GM12878 (cell line): ENCODE measurements around the gene SAC3D1. TPM values are rescaled to one million over a fixed set of nuclear protein-coding genes. Genes with fewer than 3 reads are reported as not detected.

ENCODE experiments used
- ATAC-seq: fragments of 200-7000 bp; cut with Tn5 transposase; 3 replicates; pipeline ENCODE4 v1.9.1; 2020; ENCODE audit warnings: mild to moderate bottlenecking, moderate library complexity
- BruUV-seq: library from RNA; stranded (reverse); fragments of 400-500 nt; replicated peaks from 2 replicates; lab custom pipeline; 2021; lab: Mats Ljungman, UMichigan
- CTCF ChIA-PET: fragments of 300-600 bp; sonication (Branson Sonifier 250); formaldehyde crosslinking; extraction: SDS; loops from one replicate; lab custom pipeline; 2021; ENCODE audit warnings: inconsistent platforms; lab: Yijun Ruan, JAX
- POLR2A ChIA-PET: fragments of 350-600 bp; formaldehyde crosslinking; extraction: SDS; loops from one replicate; lab custom pipeline; 2021; ENCODE audit warnings: inconsistent platforms; lab: Charles Lee
- RAD21 ChIA-PET: fragments of 300-600 bp; sonication (Branson Sonifier 250); formaldehyde crosslinking; loops from one replicate; lab custom pipeline; 2023; ENCODE audit warnings: antibody characterized with exemption; ENCODE audit not compliant: unreplicated experiment; lab: Charles Lee
- SMC1A ChIA-PET: fragments of 300-600 bp; sonication (Branson Sonifier 250); formaldehyde crosslinking; loops from one replicate; lab custom pipeline; 2023; ENCODE audit not compliant: unreplicated experiment, uncharacterized antibody; lab: Charles Lee
- DNase-seq: peaks from one replicate; pipeline ENCODE4 v3.0.0-alpha.2; 2011; ENCODE audit warnings: low read depth, low spot score
- FAIRE-seq: peaks from 3 replicates; lab custom pipeline; 2011; peaks lifted over from hg19 to GRCh38; lab: Jason Lieb, UNC
- H2AFZ ChIP-seq: 2 replicates; pipeline ENCODE4 v1.6.0; 2011; ENCODE audit warnings: low read depth, low read length, control low read depth; ENCODE audit not compliant: control insufficient read depth
- H3K27ac ChIP-seq: 2 replicates; pipeline ENCODE4 v1.5.1; 2011; ENCODE audit warnings: control low read depth; ENCODE audit not compliant: control insufficient read depth, insufficient read depth
- H3K27me3 ChIP-seq, 2 experiments: replicated peaks in 1 of 2; 2 replicates each; pipeline versions ENCODE4 v1.6.0 to v1.6.1; 2011; ENCODE audit warnings: low read length in 1 of 2; ENCODE audit not compliant: control insufficient read depth in 2 of 2, insufficient read depth in 2 of 2
- H3K36me3 ChIP-seq, 2 experiments: 2 replicates each; pipeline ENCODE4 v1.5.1; 2011; ENCODE audit warnings: low read length in 1 of 2; ENCODE audit not compliant: control insufficient read depth in 2 of 2, insufficient read depth in 2 of 2
- H3K4me1 ChIP-seq: 2 replicates; pipeline ENCODE4 v1.6.1; 2011; ENCODE audit warnings: mild to moderate bottlenecking, low read length, moderate library complexity, mixed read lengths; ENCODE audit not compliant: control insufficient read depth, insufficient read depth
- H3K4me2 ChIP-seq: 2 replicates; pipeline ENCODE4 v1.6.0; 2011; ENCODE audit warnings: control low read depth; ENCODE audit not compliant: control insufficient read depth, insufficient read depth
- H3K4me3 ChIP-seq: fragments of 200-600 bp; sonication (generic); 2 replicates; pipeline ENCODE4 v1.5.1; 2016
- H3K79me2 ChIP-seq: 2 replicates; pipeline ENCODE4 v1.6.0; 2011; ENCODE audit warnings: low read length; ENCODE audit not compliant: control insufficient read depth, insufficient read depth
- H3K9ac ChIP-seq: 2 replicates; pipeline ENCODE4 v1.8.0; 2011; ENCODE audit warnings: low read length, control low read depth, mixed read lengths; ENCODE audit not compliant: control insufficient read depth, insufficient read depth
- H3K9me3 ChIP-seq: replicated peaks from 3 replicates; pipeline ENCODE4 v1.5.1; 2011; ENCODE audit warnings: mild to moderate bottlenecking, low read length; ENCODE audit not compliant: control insufficient read depth, insufficient read depth
- H4K20me1 ChIP-seq: 2 replicates; pipeline ENCODE4 v1.6.0; 2011; ENCODE audit not compliant: control insufficient read depth, insufficient read depth
- ASH2L ChIP-seq: fragments of 300-600, 200-600 bp; sonication (generic); IDR thresholded peaks from 2 replicates; pipeline ENCODE4 v1.6.1; 2017; ENCODE audit warnings: low read depth, mild to moderate bottlenecking, borderline replicate concordance
- BCL3 ChIP-seq: IDR thresholded peaks from 2 replicates; pipeline ENCODE4 v1.6.1; 2011; ENCODE audit warnings: borderline replicate concordance, low read depth, mild to moderate bottlenecking, moderate library complexity, low read length; ENCODE audit not compliant: insufficient read depth, poor library complexity, severe bottlenecking
- CBX3 ChIP-seq: fragments of 200-600 bp; sonication (generic); IDR thresholded peaks from 2 replicates; pipeline ENCODE4 v1.6.1; 2016; ENCODE audit warnings: low read depth, borderline replicate concordance
- CREB1 ChIP-seq: IDR thresholded peaks from 2 replicates; pipeline ENCODE4 v1.6.1; 2012; ENCODE audit warnings: low read depth, mild to moderate bottlenecking, inconsistent platforms
- ETV6 ChIP-seq, 2 experiments: fragments of 450-650 bp in 1 of 2; IDR thresholded peaks in 1 of 2; conservative IDR thresholded peaks in 1 of 2; 2 replicates each; pipeline ENCODE4 v1.6.1; 2014; ENCODE audit warnings: antibody characterized with exemption in 1 of 2, borderline replicate concordance in 1 of 2, low read depth in 1 of 2, mild to moderate bottlenecking in 1 of 2, moderate library complexity in 1 of 2
- PRDM15 ChIP-seq: fragments of 450-650 bp; formaldehyde crosslinking; IDR thresholded peaks from 2 replicates; pipeline ENCODE4 v1.4.0; 2020; ENCODE audit warnings: mild to moderate bottlenecking, moderate library complexity
- RAD21 ChIP-seq: IDR thresholded peaks from 2 replicates; pipeline ENCODE4 v1.6.1; 2011; ENCODE audit warnings: mild to moderate bottlenecking, low read depth, low read length, moderate library complexity; ENCODE audit not compliant: insufficient read depth
- ZBED1 ChIP-seq: IDR thresholded peaks from 2 replicates; pipeline ENCODE4 v1.6.1; 2016; ENCODE audit warnings: borderline replicate concordance
- ZNF274 ChIP-seq: IDR thresholded peaks from one replicate; pipeline ENCODE4 v1.8.0; 2011; ENCODE audit not compliant: insufficient read length, insufficient read depth
- WGBS: methylation state at CpG from one replicate; pipeline ENCODE4 v1.1.6; 2016; ENCODE audit warnings: low lambda C conversion rate; ENCODE audit not compliant: insufficient replicate concordance, insufficient coverage; ENCODE audit errors: missing lambda C conversion rate; 5-methylcytosine and 5-hydroxymethylcytosine counted together
- in situ Hi-C: fragments of 300-500 bp; cut with MboI; formaldehyde crosslinking; loops from 9 replicates; pipeline ENCODE4 v1.14.3; 2018; ENCODE audit warnings: mixed read lengths
- intact Hi-C: fragments of 100-400 bp; cut with micrococcal nuclease; formaldehyde crosslinking; loops from one replicate; pipeline ENCODE4 v1.14.2; 2022; ENCODE audit not compliant: unreplicated experiment
- polyA plus RNA-seq, 11 experiments: library from polyadenylated mRNA; depleted of rRNA in 4 of 11; unstranded in 6 of 11; stranded (reverse) in 5 of 11; fragments of >200 nt; fragmentation: Nextera tagmentation in 4 of 11; fragmentation: Illumina TruSeq in 1 of 11; extraction: Ambion mirVana in 4 of 11; extraction: Trizol in 1 of 11; gene quantifications; 1 replicate in 1 of 11; 2 replicates in 10 of 11; pipeline versions ENCODE4 v1.2.1 to v1.2.3, GENCODE V29; 2011 to 2016; ENCODE audit warnings: inconsistent platforms in 2 of 11, missing spikeins in 2 of 11, low read depth in 1 of 11
- total RNA-seq, 4 experiments: library from RNA; depleted of rRNA in 3 of 4; stranded (reverse); fragments of >200 nt in 3 of 4; fragmentation: Illumina TruSeq in 1 of 4; extraction: Trizol in 1 of 4; gene quantifications; 2 replicates each; pipeline versions ENCODE4 v1.2.1 to v1.2.3, GENCODE V29; 2013 to 2021

SAC3D1 gene
- total and polyA plus RNA-seq, 10 of the 15 experiments (the other 5 are each of a cell fraction or from before 2014, with no cell fraction given), result 0.16 to 44.6 (median 12.1) TPM

GRCh38 chr11:65058012-65058411 is 17.0 kb downstream of the SAC3D1 start:
- H3K9ac ChIP-seq, result no peak overlapping the region
- in situ Hi-C loops (no loop called here), intact Hi-C loops (no loop called here)
- no peak overlapping the region for H3K4me3 ChIP-seq
- H2AFZ ChIP-seq, result no peak overlapping the region
- ChIA-PET POLR2A (interaction anchor here (1.4 kb wide), 1 partner anchor 10 kb away, joined by 3 read pairs; no protein-coding TSS in a partner anchor), SMC1A (no interaction called here), CTCF (no interaction called here), RAD21 (no interaction called here)
- no peak overlapping the region for H3K4me2 ChIP-seq
- no peak overlapping the region for H3K27ac ChIP-seq
- DNase-seq (no peak), FAIRE-seq (no peak), ATAC-seq (no peak)
- H4K20me1 ChIP-seq, result no peaks in the 10 kb centered on the region
- no TSS peak for BruUV-seq
- no peaks in the 10 kb centered on the region for H3K79me2 ChIP-seq
- TF ChIP-seq ASH2L, result no peak
- TF ChIP-seq ETV6 (conservative IDR thresholded peaks at IDR 0.05 in 1 of 2, IDR thresholded peaks at IDR 0.05 in 1 of 2; ENCODE audit: borderline replicate concordance in 1 of 2, low read depth in 1 of 2), result no peak
- TF ChIP-seq CBX3, result no peak
- no peak for TF ChIP-seq RAD21
- TF ChIP-seq ZBED1, result no peak
- TF ChIP-seq CREB1, result no peak
- TF ChIP-seq BCL3, result no peak
- TF ChIP-seq PRDM15 (CRISPR knock-in tag), result no peak
- TF ChIP-seq ZNF274, result no peak
- WGBS, result 76% methylated on average over 13 of the region's 13 CpGs
- no peaks in the 10 kb centered on the region for H3K27me3 ChIP-seq
- no peaks in the 10 kb centered on the region for H3K36me3 ChIP-seq
- no peaks in the 10 kb centered on the region for H3K9me3 ChIP-seq
- H3K4me1 ChIP-seq, result peaks cover 46% of the 10 kb centered on the region
